ENCODE results near the gene RABL6.

Gene RABL6

GRCh38 chr9:136791516-136792276, 16.1 kb upstream of the RABL6 start (continued):
- no peak for TF ChIP-seq ZNF148 (tag by site-specific recombination; IDR thresholded peaks at IDR 0.05; ENCODE audit: borderline replicate concordance)
- no peak for TF ChIP-seq ZNF398 (tag by site-specific recombination; IDR thresholded peaks at IDR 0.05)
- no peak for TF ChIP-seq ZNF174 (tag by site-specific recombination; IDR thresholded peaks at IDR 0.05)
- no peak; the same call in 1 of the 2 replicates for TF ChIP-seq SP7 (tag by site-specific recombination; IDR thresholded peaks at IDR 0.05)
- TF ChIP-seq ZNF473 (tag by site-specific recombination; IDR thresholded peaks at IDR 0.05) = no peak
- TF ChIP-seq ZNF843 (tag by site-specific recombination; IDR thresholded peaks at IDR 0.05) = no peak
- TF ChIP-seq ZNF624 (tag by site-specific recombination; IDR thresholded peaks at IDR 0.05) = no peak
- no peak for TF ChIP-seq ZNF211 (tag by site-specific recombination; IDR thresholded peaks at IDR 0.05; ENCODE audit: low read depth)
- no peak for TF ChIP-seq ZFP3 (tag by site-specific recombination; IDR thresholded peaks at IDR 0.05; ENCODE audit: low read depth)
- no peak for TF ChIP-seq SP2 (tag by site-specific recombination; IDR thresholded peaks at IDR 0.05)
- no peak for TF ChIP-seq ZNF140 (tag by site-specific recombination; IDR thresholded peaks at IDR 0.05)
- no peak for TF ChIP-seq ZNF157 (tag by site-specific recombination; IDR thresholded peaks at IDR 0.05)
- no peak for TF ChIP-seq MEIS1 (CRISPR knock-in tag; IDR thresholded peaks at IDR 0.05; ENCODE audit: borderline replicate concordance)
- no peak for TF ChIP-seq PRDM1 (tag by site-specific recombination; IDR thresholded peaks at IDR 0.05)
- no peak for TF ChIP-seq ZNF544 (tag by site-specific recombination; IDR thresholded peaks at IDR 0.05)
- no peak for TF ChIP-seq ZSCAN5A (tag by site-specific recombination; IDR thresholded peaks at IDR 0.05)
- TF ChIP-seq ZNF513 (tag by site-specific recombination; IDR thresholded peaks at IDR 0.05) = no peak
- TF ChIP-seq PATZ1 (tag by site-specific recombination; IDR thresholded peaks at IDR 0.05) = peak; percentile 63
- no peak for TF ChIP-seq ZNF311 (tag by site-specific recombination; IDR thresholded peaks at IDR 0.05; ENCODE audit: borderline replicate concordance)
- TF ChIP-seq ZNF248 (tag by site-specific recombination; IDR thresholded peaks at IDR 0.05) = no peak
- TF ChIP-seq ZBTB11 (tag by site-specific recombination; conservative IDR thresholded peaks at IDR 0.05; ENCODE audit: low read depth) = no peak
- TF ChIP-seq ZNF645 (tag by site-specific recombination; IDR thresholded peaks at IDR 0.05) = no peak
- no peak for TF ChIP-seq ZNF394 (tag by site-specific recombination; IDR thresholded peaks at IDR 0.05; ENCODE audit: borderline replicate concordance)
